ENCODE measurements around the gene PRKD3.

DNA sequence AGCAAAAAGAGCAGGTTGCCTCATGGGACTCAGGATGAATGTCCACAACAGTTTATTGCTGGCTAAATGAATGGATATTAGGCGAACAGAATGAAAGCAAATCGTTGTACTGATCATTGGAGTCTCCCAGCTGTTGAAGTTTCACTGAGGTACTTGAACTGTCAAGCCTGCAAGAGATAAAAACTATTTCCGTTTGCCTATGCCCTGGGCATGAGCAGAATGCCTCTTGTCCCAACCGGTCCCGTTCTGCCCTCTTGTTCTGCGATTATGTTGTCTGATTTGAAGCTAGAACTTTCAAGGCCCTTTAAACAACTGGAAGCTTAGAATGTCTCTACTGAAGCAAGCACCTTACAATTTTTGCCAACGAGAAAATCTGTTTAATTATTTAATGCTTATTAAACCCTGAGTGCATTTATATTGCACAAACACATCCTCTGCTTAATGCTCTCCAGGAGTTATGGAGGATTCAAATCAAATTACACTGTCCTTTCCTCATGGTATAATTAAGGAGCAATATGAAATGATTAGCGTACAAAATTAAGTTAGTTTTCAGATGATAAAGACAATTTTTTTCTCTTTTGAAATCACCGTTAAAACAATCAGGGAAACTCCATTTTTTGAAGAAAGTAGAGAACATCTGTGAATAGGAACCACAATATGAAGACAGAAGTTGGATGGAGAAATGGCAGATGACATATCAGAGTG is 37.5 kb upstream of the PRKD3 start:
- TF ChIP-seq, protein P1, sequence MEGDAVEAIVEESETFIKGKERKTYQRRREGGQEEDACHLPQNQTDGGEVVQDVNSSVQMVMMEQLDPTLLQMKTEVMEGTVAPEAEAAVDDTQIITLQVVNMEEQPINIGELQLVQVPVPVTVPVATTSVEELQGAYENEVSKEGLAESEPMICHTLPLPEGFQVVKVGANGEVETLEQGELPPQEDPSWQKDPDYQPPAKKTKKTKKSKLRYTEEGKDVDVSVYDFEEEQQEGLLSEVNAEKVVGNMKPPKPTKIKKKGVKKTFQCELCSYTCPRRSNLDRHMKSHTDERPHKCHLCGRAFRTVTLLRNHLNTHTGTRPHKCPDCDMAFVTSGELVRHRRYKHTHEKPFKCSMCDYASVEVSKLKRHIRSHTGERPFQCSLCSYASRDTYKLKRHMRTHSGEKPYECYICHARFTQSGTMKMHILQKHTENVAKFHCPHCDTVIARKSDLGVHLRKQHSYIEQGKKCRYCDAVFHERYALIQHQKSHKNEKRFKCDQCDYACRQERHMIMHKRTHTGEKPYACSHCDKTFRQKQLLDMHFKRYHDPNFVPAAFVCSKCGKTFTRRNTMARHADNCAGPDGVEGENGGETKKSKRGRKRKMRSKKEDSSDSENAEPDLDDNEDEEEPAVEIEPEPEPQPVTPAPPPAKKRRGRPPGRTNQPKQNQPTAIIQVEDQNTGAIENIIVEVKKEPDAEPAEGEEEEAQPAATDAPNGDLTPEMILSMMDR (conservative IDR thresholded peaks at IDR 0.05 in 1 of 2, IDR thresholded peaks at IDR 0.05 in 1 of 2; ENCODE audit: extremely low read depth in 1 of 2, insufficient read depth in 1 of 2, low read depth in 1 of 2, low read length in 2 of 2) = no peak
- no peak for TF ChIP-seq EZH2 (IDR thresholded peaks at IDR 0.05; ENCODE audit: borderline replicate concordance, low read length)
